ENCODE data around the gene DHX30.
A peak's percentile ranks its signal among the peaks of the same experiment; 100 is the strongest.
"Not testable (repeated sequence)": the region's sequence is repeated elsewhere in the genome, so short reads cannot be mapped to it uniquely, and the experiment has no call there.

Gene DHX30

GRCh38 chr3:47802734-47803479 is at the start of gene DHX30:
Gene DHX30, plus strand, starts transcription at chr3:47803138. Its CDS starts 7,546 bp downstream, at chr3:47810684.
- peak; percentile 70 for DNase-seq

DNA sequence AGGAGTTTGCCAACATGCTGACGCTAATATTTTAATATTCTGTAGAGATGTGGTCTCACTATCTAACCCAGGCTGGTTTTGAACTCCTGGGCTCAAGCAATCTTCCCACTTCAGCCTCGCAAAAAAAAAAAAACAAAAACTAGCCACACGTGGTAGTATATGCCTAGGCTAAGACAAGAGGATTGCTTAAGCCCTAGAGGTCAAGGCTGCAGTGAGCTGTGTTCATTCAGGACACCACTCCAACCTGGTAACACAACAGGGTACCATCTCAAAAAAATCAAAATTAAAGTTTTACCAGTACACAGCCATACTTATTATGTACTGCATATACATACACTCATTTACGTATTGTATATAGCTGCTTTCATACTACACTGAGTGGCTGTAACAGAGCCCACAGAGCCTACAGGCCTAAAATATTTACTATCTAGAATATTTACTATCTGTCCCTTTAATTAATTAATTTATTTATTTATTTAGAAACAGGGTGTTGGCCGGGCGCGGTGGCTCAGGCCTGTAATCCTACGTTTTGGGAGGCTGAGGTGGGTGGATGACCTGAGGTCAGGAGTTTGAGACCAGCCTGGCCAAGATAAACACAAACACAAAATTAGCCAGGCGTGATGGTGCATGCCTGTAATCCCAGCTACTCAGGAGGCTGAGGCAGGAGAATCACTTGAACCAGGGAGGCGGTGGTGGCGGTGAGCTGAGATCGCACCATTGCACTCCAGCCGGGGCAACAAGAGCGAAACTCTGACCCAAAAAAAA is 44.5 kb upstream of the DHX30 start:
- DNase-seq, result no peak

DNA sequence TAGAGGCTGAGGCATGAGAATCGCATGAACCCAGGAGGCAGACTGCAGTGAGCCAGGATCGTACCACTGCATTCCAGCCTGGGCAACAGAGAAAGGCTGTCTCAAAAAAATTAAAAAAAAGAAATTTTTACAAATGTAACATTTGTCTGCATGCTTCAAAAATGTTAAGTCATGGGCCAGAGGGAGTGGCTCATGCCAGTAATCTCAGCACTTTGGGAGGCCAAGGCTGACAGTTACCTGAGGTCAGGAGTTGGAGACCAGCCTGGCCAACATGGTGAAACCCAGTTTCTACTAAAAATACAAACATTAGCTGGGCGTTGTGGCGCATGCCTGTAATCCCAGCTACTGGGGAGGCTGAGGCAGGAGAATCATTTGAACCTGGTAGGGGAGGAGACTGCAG is 42.7 kb upstream of the DHX30 start:
- not testable (repeated sequence) for DNase-seq

DNA sequence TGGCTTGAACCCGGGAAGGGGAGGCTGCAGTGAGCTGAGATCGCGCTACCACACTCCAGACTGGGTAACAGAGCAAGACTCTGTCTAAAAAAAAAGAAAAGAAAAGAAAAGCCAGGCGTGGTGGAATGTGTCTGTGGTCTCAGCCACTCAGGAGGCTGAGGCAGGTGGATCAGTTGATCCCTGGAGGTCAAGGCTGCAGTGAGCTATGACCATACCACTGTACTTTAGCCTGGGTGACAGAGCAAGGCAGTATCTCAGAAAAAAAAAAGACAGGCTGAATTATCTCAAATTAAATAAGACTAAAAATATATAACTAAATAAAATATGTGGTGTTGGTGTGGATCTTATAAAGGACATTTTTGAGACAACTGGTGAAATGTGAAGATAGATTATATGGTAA is 41.9 kb upstream of the DHX30 start:
- DNase-seq, result no peak

GRCh38 chr3:47762233-47762632 is 40.7 kb upstream of the DHX30 start:
- DNase-seq, result no peak

GRCh38 chr3:47766186-47766585 is 36.8 kb upstream of the DHX30 start:
- DNase-seq, result no peak

DNA sequence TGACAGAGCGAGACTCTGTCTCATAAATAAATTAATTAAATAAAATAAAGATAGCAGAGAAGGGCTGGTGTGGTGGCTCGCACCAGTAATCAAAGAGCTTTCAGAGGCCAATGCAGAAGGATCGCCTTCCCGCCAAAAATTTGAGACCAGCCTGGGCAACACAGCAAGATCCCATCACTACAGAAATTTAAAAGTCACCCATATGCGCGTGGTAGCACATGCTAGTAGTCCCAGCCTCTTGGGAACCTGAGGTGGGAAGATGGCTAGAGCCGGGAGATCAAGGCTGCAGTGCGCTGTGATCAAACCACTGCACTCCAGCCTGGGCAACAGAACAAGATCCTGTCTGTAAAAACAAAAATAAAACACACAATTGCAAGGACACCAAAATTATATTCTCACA is 30.9 kb upstream of the DHX30 start:
- DNase-seq, result no peak

DNA sequence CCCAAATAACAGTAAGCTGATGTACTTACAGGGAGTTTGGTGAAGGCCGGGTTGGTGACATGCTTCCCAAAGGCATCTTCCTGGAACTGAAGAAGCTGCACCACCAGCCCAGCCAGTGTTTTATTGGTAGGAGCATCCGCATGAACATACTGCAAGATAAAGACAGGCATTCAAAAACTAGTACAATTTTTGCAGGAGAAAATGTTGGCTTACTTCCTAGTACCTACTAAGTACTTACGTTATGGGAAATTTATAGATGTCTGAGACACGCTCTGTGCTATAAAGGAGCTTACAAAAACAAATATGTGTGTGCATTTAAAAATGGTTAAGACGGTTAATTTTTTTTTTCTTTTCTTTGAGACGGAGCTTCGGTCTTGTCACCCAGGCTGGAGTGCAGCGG is 30.1 kb upstream of the DHX30 start:
- DNase-seq, result no peak

GRCh38 chr3:47778746-47779145 is 24.2 kb upstream of the DHX30 start:
- no peak for DNase-seq

DNA sequence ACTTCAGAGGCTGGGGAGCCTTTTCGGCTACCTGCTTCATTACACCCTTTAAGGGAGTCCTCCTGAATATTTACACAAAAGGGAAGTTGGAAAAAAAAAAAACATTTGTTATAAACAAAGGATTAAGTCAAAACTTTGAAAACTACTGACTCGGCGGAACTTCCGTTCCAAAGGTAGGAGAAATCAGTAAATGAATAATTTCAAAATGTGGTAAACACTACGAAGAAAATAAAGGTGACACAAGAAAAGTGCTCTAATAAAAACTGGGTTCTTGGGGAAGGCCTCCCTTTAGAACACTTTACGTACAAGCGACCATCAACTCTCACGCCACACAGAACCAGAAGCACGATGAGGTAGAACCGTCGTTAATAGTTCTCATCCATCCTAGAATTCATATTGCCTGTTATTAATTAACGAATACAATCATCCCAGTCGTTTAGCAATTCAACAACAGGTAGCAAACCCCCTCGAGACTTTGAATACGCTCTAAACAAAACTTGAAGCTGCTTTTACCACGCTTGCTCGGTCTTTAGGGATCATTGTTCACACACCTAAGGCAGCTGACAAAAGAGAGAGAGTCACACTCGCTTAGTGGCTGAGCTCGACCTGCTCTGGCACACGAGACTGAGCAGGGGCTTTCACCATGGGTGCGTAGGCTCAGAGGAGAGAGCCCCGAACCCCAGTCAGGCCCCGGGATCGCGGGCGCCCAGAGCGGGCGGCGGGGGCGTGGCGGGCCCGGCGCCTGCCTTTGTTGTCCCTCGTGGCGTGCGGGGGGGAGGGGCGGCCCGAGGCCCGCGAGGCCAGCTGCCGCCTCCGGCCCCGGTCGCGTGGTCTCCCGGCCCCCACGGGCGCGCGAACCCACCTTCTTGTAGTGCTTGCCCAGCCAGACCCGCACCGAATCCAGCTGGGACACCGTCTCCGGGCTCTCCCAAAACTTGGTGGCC is 21.9 kb upstream of the DHX30 start:
- peak; percentile 15 for DNase-seq

DNA sequence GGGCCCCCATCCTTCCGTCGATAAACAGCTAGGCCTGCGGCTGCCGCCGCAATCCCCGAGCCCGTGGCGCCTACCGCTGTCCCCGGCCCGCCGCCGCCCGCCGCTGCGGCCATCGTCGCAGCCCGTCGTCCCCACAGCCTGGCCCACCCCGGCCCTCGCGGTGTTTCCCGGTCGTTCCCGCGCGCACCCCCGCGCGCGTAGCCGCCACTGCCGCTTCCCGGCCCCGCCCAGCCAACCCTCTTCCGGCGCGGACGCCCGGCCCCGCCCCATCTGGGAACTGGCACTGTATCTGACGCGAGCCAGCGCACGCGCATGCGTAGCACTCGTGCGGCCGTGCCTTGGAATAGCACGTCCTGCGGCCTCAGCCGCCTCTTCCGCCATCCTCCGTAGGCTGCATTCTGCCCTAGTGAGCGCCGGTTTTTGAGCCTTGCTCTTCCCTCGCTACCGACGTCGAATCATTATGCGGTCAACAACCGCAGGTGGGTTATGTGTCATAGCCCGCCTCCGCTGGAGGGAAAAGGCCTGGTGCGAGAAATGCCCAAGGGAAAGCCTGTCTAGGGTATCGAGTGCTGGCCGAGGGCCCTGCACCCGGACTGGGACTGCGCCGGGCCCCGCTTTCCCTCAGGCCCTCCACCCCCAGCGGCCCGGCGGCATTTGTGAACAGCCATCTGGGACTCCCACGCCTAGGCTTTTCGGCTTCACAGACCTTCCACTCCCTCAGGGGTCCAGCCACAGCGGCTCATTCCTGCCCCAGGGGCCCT is 21.1 kb upstream of the DHX30 start, which contains the start of gene SMARCC1:
Gene SMARCC1 (minus strand): TSS at position 209 of the 761 bp plus-strand sequence. CDS start 96 bp downstream, at position 113.
- peak; percentile 86 for DNase-seq

DNA sequence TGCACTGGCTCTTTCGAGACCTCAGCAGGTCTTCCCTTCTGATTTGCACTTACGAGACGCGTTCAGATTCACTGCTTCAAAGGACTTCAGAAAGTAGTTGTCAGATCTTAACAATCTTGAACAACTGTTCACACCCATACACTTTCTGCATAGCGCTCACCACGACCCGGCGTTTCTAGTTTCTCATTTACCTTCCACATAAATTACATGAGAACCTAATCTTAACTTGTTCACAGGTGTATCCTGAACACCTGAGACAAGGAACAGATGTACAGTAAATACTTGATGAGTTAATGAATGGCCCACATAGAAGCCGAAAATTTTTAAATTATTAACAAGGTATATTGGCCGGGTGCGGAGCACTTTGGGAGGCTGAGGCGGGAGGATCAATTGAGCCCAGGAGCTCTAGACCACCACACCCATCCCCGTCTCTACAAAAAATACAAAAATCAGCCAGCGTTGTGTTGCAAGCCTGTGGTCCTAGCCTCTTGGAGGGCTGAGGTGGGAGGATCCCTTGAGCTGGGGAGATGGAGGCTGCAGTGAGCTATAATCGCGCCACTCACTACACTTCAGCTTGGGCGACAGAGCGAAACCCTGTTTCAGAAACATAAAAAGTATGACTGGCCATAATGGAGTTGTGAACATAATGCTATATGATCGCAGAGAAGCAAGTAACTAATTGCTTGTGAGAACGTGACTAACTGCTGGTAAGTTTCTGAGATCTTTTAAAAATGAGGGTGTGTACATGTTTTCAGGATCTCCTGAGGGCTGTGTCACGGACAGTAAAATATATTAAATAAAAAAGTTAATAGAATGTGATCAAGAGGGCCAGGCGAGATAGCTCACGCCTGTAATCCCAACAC is 20.3 kb upstream of the DHX30 start:
- DNase-seq, result peak; percentile 1

DNA sequence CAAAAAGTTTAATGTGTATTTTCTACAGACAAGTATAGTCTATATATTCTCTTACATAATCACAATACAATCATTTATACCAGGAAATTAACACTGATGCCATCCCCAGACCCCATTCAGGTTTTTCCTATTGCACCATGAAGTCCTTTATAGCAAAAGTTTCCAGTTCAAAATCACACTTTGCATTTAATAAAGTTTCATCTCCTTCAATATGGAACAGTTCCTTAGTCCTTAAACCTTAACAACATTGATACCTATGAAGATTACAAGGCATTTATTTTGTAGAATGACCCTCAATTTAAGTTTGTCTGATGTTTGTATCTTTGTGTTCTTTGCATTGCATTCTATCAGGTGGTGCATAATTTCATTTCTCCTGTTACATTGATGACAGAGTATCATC is 19.3 kb upstream of the DHX30 start:
- no peak for DNase-seq

DNA sequence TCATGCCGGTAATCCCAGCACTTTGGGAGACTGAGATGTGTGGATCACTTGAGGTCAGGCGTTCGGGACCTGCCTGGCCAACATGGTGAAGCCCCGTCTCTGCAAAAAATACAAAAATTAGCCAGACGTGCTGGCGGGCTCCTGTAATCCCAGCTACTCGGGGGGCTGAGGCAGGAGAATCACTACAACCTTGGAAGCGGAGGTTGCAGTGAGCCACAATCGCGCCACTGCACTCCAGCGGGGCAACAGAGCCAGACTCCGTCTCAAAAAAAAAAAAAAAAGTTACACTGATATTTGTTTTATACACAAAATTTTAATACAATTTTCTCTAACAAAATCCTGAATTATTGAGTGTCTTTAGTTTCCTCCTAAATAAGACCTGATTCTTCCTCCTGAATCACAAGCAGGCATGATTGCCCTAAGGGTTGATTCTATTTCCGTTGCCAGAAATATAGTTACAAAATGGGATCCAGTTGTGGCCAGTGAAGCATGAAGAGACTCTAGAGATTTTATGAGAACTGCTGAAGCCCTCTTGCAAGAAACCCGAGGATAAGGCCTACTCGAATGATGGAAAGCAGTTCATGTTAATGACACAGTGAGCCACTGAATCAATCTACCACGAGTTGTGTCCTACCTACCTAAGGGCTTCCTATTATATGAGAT is 11.6 kb upstream of the DHX30 start:
- no peak for DNase-seq

GRCh38 chr3:47792699-47793098 is 10.2 kb upstream of the DHX30 start:
- no peak for DNase-seq

DNA sequence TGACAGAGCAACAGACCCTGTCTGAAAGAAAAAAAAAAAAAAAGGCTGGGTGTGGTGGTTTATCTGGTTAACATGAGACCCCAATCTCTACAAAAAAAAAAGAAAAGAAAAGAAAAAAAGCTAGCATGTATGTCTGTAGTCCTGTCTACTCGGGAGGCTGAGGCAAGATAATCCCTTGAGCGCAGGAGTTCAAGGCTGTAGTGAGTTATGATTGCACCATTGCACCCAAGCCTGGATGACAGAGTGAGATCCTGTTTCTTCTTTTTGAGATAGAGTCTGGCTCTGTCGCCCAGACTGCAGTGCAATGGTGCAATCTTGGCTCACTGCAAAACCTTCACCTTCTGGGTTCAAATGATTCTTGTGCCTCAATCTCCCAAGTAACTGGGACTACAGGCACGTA is 8.4 kb upstream of the DHX30 start:
- no peak for DNase-seq

DNA sequence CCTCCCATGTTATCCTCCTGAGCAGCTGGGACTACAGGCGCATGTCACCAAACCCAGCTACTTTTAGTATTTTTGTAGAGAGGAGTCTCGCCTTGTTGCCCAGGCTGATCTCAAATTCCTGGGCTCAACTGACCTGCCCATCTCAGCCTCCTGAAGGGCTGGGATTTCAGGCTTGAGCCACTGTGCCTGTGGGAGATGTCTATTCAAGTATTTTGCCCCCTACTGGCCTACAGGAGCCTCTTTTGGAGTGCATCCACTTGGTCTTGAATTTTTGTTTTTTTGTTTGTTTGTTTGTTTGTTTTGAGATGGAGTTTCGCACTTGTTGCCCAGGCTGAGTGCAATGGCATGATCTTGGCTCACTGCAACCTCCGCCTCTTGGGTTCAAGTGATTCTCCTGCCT is 3.2 kb upstream of the DHX30 start:
- DNase-seq, result no peak

DNA sequence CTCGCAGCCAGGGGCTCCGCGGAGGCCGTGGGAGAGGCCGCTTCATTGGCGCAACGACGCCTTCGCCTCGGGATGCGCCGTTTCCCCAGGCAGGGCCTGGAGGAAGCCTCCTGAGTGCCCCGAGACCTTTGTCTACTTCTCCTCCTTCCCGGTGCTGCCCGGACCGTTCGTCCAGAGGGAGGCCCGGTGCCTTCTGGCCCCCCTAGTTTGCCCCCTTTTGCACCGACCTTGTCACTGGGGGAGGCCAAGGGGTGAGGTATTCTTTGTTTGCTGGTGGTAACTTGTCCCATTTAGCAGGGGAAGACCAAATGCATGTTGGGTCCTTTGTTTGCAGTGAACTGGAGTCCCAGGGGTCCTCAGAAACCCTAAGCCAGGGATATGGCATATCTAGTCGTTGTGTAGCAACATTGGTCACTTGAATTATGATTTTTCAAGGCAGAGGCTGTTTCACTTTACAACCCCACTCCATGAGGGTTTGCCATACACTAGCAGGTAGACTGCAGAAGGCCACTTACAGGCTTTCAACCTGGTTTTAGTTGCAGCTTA is 615 bp downstream of the DHX30 start:
- DNase-seq, result peak; percentile 20

DNA sequence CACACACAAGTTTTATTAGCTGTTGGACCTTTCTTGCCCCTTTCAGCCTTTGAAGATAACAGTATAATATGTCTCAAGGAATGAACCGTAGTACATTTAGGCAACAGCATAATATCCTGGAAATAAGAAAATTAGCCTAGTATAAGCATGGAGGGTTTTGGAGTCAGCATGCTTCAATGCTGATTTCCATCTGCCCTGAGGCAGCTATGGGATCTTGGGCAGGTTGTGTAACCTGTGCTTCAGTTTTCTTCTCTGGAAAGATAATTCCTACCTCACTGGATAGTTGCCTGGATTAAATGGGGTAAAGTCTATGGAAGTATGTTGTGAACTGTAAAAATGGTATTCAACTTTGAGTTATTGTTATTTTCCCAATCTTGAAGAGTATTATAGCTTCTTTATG is 1.6 kb downstream of the DHX30 start:
- no peak for DNase-seq

DNA sequence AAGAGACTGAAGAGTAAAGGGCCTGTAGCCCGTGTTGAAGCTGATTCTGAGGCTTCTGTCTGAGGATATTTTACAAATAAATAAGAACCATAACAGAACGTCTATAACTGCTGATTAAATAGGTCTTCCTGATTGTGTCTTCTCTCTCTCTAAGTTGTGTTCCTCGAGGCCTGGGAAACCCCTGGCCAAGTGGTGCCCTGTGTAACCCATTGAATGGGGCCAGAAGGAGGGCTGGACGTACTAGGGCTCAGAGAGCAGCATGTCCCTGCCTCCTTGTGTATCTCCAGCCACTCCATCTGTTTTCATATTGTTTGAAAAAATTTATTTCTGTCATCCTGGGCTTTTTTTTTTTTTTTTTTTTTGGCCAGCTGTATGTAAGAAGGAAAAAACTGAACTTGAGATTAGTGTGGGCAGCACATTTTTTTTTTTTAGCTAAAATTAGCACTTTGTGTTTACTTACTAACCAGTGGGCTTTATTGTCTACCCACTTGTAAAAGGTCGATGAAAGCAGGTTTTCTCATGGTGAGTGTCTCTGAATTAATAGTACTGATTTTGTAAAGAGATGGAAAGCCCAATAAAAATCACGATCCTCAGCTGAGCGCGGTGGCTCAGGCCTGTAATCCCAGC is 10.7 kb downstream of the DHX30 start:
- DNase-seq, result peak; percentile 8
